HL-60/S4 treated with retinoic acid at 250 ng/mL for 4 days and 3 days (cell line): Measurements from ENCODE around the gene TFF1.

ENCODE experiments used
- in situ Hi-C: fragments of 300-500 bp; cut with MboI; formaldehyde crosslinking; loops from 2 replicates; pipeline ENCODE4 v1.7.0; 2022; ENCODE audit warnings: low sequenced_read_pairs

The TFF1 gene

GRCh38 chr21:42398436-42399028 lies 32.2 kb upstream of the TFF1 start:
- in situ Hi-C loops: no loop called here

DNA sequence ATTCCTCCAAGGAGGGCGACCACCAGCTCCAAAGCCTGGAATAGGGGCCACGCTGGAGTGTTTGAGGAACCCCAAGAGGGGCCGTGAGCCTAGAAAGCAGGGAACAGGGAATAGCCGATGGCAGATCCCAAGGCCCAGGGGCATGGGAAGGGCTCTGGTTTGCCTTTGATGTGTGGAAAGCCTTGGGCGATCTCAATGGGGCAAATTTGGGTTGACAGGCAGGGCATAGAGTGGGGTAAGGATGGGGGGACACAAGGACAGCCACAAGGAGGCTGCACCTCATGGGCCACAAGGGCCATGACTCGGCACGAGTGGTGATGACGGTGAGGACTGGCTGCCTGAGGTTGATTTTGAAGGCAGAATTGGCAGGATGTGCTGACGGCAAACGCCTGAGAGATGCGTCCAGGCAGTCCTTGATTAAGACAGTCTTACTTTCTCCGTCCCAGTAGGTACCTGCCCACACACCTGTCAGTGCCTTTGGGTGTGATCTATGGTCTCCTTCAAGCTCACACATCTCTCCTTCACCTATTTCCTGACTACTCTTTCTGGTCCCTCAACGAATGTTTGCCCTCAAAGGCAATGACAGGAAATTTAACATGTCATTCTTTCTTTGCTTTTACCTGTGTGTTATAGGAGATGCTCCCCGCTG lies 31.5 kb upstream of the TFF1 start:
- in situ Hi-C loops: no loop called here

DNA sequence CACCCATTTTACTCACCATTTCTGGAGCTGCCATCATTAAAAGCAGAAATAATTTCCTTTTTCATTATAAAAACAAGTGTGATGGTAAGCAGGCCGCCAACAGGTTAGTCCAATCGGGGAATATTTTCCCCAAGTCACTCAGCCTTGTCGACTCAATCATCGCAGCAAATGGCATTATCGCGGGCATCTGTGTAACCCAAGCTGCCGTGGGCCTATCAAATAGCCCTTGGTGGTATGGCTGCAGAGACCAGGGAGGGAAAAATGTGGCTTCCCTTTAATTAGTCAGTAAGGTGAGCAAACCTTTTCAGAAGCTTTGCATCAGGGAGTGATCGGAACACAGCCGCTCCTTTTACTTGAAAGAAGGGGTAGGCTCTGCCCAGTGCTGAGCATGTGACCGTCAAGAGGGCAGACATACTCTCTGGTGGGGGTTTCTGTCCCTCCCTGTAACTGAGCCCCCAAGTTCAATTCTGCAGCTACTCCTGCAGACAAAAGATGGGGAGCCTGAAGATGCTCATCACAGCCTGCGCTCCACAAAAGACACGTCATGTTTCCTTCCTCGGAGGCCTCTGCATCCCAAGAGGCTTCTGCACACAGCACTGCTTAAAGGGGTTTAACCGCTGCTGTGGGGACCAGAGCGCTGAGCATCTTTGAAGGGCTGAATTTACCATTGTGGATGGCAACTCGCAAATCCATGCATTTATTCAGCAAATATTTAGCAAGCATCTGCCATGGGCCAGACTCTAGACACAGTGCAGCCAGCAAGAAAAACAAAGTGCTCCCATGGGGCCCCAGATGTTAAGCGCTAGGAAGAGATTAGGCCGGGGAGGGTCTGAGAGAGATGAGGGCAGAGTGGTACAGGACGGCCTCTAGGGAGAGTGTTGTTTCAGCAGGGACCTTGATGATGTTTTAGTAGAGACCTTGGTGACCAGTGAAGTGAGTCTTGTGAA lies 30.7 kb upstream of the TFF1 start:
- in situ Hi-C loops: no loop called here

DNA sequence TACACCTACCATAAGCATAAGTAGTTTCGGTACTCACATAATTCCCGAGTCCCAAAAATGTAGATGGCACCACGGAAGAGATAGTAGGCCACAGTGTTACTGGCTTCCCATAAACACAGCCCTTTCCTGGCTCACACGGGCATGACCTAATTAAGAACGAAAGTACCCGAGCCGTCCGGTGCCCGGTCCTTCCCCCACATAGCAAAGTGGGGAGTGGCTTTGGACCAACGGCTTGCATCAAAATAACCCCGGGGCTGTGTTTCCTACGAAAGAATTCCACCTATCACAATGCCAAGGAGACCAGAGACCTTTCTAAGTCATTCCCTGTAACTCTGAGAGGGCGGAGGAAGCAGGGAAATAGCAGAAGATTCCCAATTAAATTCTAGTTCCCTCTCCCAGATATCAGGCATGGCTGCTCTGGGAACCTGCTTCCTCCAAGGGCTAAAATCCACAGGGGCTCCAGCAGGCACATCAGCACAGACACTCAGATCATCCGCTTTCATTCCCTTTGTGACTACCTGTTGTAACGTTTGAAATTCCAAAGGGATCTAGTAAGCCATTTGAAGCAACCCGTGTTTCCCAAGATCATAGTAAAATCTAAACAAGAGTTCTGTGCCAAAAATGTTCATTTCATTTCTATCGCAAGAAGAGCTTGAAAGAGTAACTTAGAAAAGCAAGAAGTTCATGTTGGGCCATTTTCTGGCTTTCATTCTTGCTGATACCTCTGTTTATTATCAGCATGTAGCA lies 29.7 kb upstream of the TFF1 start, which contains the start of gene TMPRSS3:
Gene TMPRSS3, minus strand, starts transcription at position 148 of the 747 bp plus-strand sequence. CDS start 635 bp downstream, outside the sequence.
- in situ Hi-C loops: no loop called here

DNA sequence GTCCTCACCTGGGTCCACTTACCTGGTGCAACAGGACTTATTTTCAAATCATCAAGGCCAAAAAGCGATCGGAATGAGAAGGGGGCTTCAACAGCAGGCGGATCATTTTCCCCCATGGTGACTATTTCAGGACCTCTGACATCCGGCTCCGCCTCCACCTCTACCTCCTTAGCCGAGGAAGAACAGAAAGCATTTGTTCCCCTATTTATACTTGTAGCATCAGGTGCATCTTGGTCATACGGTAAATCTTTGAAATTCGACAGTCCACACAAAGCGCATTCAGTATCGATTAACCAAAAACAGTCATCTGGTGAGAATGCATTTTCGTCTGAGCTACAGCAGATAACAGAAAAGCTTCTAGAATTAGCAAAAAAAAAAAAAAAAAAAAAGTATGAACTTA lies 29.0 kb upstream of the TFF1 start:
- in situ Hi-C loops: no loop called here

- in situ Hi-C loops: no loop called here
Measured at GRCh38 chr21:42393443-42393950, 27.2 kb upstream of the TFF1 start.

DNA sequence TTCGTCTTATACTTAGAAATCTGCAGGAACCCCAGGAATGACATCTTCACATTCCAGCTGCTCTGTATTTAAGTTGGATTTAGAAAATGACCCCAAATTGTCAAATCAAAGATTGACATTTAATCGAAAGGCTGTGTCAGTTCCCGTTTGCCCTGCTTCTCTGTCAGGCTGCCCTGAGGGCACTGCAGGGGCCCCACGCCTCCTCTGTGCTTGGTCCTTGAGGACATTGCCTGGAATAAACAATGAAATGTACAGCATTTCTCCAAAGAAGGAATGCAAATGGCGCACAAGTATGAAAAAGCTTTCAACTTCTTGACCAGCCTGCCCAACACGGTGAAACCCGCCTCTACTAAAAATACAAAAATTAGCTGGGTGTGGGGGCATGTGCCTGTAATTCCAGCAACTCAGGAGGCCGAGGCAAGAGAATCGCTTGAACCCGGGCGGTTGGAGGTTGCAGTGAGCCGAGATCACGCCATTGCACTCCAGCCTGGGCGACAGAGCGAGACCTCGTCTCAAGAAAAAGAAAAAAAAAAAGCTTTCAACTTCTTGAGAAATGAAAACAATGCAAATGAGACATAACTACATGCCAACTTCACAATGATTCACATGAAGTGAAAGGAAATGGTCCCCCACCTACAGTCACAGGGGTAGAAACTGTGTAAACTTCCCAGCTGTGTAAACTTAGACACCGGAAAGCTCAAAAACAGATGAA lies 26.6 kb upstream of the TFF1 start:
- in situ Hi-C loops: no loop called here

- in situ Hi-C loops: no loop called here
Measured at GRCh38 chr21:42391297-42391696, 25.0 kb upstream of the TFF1 start.

DNA sequence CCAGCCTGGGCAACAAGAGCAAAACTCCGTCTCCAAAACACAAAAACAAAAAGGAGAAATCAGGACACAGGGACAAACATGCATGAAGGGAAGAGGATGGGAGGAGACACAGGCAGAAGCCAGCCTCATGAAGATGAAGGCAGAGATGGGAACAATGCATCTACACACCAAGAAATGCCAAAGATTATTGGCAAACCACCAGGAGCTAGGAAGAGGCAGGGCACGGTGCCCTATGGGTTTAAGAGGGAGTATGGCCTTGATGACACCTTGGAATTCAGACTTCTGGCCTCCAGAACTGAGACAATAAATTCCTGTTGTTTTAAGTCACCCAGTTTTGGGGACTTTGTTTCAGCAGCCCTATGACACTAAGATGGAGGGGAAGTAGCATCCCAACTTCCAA lies 24.4 kb upstream of the TFF1 start:
- in situ Hi-C loops: no loop called here

DNA sequence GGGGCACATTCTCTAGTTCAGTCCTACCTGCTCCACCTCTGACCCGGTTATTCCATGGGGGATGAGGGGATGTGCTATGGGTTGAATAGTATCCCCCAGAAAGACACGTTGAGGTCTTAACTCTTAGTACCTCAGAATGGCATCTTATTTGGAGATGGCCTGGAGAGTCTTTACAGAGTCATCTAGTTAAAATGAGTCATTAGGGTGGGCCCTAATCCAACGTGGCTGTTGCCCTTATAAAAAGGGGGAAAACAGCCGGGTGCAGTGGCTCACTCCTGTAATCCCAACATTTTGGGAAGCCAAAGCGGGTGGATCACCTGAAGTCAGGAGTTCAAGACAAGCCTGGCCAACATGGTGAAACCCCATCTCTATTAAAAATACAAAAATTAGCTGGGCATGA lies 23.9 kb upstream of the TFF1 start:
- in situ Hi-C loops: no loop called here

- in situ Hi-C loops: no loop called here
Measured at GRCh38 chr21:42389449-42389835, 23.1 kb upstream of the TFF1 start.

GRCh38 chr21:42388740-42389448 lies 22.6 kb upstream of the TFF1 start:
- in situ Hi-C loops: no loop called here

- in situ Hi-C loops: no loop called here
Measured at GRCh38 chr21:42387843-42388340, 21.6 kb upstream of the TFF1 start.

- in situ Hi-C loops: no loop called here
Measured at GRCh38 chr21:42387164-42387563, 20.8 kb upstream of the TFF1 start.

GRCh38 chr21:42386034-42386591 lies 19.8 kb upstream of the TFF1 start:
- in situ Hi-C loops: no loop called here

- in situ Hi-C loops: no loop called here
Measured at GRCh38 chr21:42385619-42386018, 19.3 kb upstream of the TFF1 start.

GRCh38 chr21:42384989-42385388 lies 18.7 kb upstream of the TFF1 start:
- in situ Hi-C loops: no loop called here

- in situ Hi-C loops: no loop called here
Measured at GRCh38 chr21:42384156-42384945, 18.0 kb upstream of the TFF1 start.
